Superior temporal gyrus (tissue), 1 donor: ENCODE measurements around the gene MYO18B.

Source experiments
- DNase-seq: peaks from one replicate; pipeline ENCODE4 v3.0.0-alpha.2; 2016; ENCODE audit errors: extremely low spot score

The MYO18B gene

DNA sequence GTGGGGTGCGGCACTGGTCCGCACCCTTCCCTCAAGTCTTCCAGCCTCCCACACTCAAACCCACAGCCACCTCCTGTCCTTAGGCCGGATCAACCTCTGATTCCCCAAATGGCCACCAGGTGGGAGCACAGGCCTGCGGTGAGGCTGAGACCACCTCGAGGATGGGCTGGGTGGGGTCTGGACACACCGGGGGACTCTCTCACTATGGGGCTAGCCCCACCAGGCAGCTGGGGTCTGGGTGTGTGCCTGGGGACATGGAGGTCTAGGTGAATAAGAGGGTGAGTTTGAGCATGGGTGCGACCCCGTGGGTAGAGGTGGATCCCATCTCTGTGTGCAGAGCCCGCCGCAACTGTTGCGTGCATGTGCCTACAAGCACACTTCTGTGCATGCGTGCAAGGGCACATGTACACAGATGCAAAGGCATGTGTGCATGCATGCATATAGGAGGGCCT is 32.6 kb downstream of the MYO18B start:
- no peak for DNase-seq

DNA sequence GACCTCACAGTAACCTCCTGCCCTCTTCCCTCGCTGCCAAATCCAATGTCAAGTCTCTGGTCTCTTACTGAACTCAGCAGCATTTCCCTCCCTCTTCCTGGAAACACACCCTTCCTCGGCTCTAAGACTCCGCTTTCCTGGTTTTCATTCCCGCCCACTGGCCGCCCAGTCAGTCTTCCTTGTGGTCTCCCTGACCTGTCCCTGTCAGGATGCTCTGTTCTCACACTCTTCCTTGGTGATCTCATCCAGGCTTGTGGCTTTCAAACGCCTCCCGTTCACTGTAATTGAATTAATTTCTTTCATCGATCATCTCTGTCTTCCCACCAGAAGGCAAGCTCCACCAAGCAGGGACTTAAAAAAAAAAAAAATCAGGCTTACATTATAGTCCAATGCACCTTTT is 33.5 kb downstream of the MYO18B start:
- DNase-seq, result no peak

DNA sequence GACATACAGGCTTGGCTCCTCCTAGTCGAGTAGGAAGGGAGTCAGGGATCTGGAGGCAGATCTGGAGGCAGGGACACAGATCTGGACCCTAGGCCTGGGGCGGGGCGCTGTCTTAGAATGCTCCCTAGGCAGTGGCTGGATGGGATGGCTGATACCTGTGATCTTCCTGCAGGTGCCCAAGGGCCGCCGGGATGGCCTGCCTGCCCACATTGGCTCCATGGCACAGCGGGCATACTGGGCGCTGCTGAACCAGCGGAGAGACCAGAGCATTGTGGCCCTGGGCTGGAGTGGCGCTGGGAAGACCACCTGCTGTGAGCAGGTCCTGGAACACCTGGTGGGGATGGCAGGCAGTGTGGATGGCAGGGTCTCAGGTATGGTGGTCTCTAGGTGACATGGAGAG is 35.4 kb downstream of the MYO18B start:
- DNase-seq, result no peak

DNA sequence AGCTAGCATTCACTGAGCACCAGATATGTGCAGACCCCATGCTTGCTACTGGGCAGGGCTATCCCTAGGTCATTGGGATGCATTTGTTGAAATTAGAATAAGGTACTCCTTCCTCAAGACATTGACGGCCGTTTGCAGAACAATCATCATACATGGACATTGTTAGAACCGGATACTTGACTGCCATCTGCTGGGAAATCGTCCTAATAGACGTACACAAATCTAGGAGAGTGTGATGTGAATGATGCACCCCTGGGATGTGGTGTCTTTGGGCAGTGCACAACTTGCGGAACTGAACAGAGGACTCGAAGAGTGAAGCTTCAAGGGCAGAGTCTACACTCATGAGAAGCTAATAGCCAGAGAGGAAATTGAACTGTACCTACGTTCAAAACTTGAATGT is 35.9 kb downstream of the MYO18B start:
- peak; percentile 63 for DNase-seq

DNA sequence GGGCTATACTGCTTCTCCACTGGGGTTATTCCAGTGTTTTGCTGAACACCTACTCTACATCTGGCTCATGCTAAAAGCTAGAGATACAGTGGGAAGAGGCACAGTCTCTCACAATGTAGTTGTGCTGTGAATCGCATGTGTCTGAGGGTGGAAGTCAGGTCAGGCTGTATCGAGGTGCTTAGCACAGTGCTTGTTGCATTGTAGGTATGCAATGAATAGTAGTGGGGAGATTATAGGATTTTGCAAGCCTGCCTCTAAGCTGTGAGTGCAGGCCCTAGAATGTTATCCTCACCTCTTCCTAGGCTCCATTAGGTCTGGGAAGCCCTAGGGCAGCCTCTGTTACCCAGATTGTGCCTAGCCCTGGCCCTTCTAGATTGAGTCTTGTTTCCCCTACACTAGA is 37.4 kb downstream of the MYO18B start:
- DNase-seq, result no peak

DNA sequence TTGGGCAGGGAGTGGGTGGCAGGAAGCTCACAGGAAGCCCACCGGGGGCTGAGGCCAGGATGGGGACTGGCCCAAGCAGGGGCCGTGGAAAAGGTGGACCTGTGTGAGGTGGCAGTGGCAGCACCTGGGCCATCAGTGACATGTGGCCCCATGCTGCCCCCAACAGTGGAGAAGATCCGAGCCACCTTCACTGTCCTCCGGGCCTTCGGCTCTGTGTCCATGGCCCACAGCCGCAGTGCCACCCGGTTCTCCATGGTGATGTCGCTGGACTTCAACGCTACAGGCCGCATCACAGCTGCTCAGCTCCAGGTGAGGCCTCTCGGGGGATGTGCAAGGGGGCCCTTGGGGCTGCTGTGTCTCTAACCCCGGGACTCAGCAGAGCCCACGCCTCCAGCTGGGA is 37.9 kb downstream of the MYO18B start:
- no peak for DNase-seq

DNA sequence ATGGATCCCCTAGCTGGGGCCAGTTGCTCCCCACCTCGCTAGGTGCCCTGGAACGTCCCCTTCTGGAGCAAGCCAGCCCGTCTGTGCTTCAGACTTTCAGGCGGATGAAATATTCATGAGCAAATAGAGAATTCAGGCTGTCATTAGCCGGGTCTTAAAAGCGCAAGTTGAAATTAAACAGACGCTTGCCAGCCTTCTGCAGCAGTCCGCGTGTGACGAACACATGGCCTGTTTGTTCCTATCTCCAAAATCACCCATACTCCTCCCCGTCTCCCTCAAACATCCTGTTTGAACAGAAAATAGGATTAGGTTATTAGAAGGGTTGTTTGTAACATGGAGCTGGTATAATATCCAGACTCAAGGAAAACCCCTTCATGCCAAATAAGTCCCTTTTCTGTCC is 38.7 kb downstream of the MYO18B start:
- DNase-seq, result no peak

DNA sequence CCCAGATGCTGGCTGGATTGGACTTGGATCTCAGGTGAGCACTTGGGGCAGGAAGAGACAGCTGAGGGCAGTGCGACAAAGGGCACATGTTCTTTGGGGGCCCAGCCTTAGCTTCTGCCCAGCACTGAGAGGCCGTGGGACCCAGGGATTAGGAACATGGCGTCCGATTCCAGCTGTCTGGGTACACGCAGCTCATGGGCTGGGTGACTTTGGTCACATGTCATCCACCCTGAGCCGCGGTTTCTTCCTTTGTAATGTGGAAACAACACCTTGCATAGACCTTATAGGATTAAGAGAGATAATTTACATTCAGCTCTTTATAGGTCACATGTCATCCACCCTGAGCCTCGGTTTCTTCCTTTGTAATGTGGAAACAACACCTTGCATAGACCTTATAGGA is 39.8 kb downstream of the MYO18B start:
- DNase-seq, result no peak

DNA sequence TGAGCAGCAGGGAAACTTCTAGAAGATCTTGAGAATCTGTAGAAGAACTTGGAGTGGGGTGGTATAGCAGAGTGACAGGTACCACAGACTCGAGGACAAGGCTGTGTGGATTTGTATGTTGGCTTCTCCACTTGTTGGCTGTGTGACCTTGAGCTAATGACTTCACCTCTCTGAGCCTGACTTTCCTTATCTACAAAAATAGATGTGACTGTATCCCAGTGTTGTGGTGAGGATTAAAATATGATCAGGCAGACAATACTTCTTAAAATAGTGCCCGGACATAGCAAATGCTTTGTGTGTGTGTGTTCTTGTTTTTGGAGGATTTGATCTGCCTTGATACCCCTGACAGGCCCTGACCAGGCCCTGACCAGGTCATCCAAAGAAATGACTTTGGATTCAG is 40.8 kb downstream of the MYO18B start:
- DNase-seq, result no peak

DNA sequence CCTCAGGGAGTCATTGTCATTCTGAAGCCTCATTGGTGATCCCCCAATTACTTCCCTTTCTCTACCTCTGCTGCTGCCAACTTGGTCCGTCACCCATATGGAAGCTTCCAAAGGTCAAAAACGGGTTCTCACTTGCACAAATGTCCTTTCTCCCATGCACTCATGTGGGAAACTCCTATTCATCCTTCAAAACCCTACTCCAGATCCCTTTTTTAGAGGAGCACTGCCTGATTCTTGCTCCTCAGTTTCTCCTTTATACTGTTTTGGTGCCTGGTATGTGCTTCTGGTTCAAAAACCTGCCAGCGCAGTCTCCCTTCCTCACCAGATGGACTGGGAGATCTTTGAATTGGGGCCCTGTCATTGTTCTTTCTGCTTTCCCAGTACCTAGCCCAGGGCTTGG is 41.9 kb downstream of the MYO18B start:
- no peak for DNase-seq

DNA sequence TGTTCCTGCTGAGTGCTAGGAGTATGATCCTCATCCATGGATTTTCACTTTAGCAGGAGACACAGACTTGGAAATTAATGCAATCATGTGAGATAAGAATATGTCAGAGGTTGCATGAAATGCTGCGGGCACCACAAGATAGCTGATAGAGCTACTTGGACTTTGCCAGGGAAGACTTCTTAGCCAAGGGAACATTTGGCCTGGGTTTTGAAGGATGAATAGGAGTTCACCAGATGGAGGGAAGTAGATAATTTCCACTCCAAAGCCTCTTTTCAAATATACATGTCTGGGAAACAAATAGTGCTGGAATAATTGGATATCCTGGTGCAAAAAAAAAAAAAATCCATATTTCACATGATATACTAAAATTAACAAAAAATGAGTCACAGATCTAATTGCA is 44.2 kb downstream of the MYO18B start:
- no peak for DNase-seq

DNA sequence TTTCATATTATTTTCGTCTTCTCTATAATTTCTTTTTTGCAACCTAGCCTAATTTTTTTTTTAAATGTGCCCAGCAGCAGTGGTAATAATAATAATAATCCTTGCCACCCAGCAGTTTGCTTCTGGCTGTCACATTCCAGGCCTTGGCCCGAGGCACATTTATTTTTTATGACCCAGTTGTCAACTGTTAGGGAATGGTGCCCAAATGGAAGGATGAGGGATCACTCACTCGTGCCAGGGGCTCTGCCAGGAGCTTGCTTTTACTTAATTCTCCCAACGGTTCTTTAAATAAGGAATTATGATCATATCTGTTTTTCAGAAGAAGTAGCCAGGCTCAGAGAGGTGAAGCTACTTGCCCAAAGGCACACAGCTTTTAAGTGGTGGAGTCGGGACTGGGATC is 49.6 kb downstream of the MYO18B start:
- DNase-seq, result no peak

DNA sequence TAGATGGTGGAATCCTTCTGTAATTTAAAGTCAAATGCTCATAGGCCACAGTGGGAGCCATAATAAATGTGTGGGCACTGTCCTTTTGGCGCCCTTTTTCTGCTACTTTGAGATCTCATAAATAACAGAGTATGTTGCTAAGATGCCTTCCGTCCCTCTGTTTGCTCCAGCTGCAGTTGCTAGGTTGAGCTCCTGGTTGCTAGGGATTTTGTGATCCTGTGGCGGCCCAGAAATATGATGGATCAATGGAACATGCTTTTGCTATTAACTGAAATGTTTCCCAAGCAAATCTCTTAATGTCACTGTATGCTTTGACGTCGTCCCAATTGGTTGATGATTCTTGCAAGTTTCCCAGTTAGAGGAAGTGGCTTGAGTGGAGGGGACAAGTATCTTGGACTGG is 53.5 kb downstream of the MYO18B start:
- DNase-seq, result no peak

DNA sequence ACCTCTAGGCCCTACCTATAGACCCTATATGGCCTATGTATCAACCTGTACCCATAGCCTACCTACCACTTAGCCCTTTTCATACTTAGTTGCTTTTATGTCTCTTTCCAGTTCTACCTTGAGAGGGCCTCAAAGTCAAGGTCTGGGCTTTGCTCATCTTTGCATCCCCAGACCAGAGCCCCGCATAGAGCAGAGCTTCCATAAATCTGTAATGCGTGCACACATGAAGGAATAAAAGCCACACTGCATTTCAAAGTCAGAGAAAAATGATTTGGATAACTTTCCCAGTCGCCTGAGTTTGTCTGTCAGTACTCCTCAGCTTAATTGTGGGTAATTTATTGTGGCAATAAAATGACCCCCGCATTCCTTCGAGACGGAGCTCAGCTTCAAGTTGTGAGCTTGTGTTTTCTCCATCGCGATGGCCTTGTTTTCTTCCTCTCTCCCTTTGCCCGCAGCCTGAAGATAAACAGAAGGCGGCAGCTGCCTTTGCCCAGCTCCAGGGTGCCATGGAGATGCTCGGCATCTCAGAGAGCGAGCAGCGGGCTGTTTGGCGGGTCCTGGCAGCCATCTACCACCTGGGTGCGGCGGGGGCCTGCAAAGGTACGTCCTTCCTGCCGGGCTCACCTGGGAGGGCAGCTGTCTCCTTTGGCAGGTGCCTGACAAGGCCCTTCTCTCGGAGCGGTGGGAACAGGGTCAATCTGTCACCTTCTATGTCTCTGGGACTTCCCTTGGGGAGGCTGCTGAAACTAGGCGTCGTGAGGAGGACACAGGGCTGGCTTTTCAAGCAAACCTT is 55.7 kb downstream of the MYO18B start:
- no peak for DNase-seq

DNA sequence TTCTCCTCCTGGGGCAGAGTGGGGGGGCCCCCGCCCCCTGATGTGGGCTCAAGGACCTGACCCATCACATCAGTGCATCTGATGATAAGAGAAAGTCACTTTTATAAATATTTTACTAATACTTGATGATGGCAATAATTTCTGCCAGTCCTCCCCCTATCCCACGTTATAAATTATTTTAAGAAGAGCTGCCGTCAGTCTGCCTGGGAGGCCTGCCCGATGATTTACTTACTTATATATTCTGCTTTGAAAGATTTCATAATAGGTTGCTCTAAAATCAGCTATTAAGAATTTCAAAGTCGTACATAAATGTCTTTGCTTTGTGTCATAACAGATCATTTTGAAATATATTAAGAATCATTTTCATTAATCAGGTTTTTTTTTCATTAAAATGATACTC is 58.8 kb downstream of the MYO18B start:
- DNase-seq, result no peak

DNA sequence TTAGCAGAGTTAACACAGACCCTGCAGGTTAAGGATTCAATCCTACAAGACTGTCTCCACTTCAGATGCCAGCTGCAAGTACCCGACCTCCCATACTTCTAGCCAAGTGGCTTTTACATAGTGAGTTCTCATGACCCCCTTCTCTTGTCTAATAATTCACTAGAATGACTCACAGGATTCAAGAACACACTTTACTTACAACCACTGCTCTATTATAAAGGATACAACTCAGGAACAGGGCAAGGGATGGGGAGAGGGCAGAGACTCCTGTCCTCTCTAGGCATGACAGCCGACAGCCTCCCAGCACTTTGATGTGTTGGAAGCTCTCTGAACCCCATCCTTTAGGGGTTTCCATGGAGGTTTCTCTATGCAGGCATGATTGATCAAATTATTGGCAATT is 60.0 kb downstream of the MYO18B start:
- no peak for DNase-seq

DNA sequence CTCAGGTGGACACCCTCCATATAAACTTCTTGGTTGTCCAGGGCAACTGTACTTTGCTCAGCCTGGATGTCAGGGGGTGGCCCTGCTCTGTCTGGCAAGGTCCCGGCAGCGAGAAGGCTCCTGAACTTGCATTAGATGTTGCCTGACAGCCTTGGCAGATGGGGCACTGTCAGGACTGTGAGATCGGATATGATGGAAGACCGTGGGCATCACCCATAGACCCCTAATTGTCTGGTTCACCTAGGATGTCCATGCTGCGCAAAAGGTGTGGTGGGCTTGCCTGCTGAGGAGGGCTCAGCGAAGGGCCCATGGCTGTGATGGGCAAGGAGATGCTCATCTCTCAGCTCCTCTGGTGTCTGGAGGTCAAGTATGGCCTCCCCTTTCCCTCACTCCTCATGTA is 62.7 kb downstream of the MYO18B start:
- DNase-seq, result no peak

DNA sequence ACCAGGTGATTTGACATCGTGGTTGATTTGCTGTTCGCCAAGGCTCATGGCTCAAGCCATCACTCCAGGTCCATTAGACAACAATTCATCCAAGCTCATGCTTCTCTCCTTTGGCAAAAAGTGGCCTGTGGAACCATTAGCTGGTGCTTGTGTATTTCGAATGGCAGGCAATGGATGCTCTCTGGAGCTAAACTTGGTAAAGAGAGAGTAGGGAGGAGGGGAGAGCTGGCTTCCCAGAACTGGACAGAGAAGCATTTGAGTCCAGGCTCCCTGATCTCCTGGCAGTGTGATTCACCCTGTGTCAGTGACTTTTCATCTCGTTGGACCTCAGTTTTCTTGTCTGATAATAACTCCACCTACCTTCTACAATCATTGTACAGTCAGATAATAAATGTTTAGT is 64.6 kb downstream of the MYO18B start:
- DNase-seq, result no peak

DNA sequence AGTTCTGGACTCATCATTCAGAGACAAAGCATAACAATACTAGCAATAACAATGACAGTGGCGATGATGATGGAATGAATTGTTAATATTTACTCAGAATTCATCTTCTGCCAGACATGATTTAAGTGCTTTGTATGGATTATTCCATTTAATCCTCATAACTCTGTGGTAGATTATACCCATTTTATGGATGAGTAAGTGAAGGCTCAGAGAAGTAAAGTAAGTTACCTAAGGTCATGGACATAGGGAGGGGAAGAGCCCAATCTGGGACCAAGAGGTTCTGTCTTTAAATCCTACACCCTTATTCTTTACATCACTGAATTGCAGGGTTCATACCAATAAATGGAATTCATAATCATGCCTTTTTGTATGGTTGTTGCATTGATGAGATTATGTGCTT is 72.7 kb downstream of the MYO18B start:
- no peak for DNase-seq

DNA sequence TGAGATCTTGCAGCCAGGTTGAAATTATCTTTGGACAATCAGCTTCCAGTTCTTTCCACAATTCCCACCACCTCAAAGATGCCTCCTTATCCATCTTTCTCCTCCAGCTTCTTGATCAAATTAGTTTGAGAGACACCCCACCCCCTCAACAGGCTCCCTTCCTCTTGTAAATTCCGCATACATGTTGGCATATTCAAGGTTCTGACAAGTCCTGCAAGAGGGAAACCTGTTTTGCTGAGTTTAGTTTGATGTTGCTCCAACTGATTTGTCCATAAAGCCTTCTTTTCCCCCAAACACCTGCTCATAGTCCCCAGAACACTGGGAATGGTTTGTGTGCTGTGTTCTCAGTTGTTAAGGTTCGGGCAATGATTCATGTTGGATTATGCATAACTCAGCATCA is 73.6 kb downstream of the MYO18B start:
- DNase-seq, result no peak

DNA sequence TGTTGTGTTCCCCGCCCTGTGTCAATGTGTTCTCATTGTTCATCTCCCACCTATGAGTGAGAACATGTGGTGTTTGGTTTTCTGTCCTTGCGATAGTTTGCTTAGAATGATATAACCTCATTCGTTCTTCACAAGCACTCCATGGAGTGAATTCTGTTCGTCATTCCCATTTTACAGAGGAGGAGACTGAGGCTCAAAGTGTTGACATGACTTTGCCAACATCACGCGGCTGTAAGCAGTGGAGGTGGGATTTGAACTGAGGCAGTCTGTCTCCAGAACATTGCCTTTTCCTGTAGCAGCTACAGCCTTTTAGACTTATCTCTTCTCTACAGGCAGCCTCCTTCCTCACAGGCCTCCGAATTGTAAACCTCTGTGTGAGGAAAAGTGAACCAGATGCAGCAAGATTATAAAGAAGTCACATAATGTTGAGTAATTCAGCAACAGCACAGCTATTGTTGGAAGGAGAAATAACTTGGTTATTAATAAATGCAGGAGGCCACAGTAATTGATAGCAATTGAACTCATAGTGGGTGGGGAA is 74.6 kb downstream of the MYO18B start:
- DNase-seq, result no peak

DNA sequence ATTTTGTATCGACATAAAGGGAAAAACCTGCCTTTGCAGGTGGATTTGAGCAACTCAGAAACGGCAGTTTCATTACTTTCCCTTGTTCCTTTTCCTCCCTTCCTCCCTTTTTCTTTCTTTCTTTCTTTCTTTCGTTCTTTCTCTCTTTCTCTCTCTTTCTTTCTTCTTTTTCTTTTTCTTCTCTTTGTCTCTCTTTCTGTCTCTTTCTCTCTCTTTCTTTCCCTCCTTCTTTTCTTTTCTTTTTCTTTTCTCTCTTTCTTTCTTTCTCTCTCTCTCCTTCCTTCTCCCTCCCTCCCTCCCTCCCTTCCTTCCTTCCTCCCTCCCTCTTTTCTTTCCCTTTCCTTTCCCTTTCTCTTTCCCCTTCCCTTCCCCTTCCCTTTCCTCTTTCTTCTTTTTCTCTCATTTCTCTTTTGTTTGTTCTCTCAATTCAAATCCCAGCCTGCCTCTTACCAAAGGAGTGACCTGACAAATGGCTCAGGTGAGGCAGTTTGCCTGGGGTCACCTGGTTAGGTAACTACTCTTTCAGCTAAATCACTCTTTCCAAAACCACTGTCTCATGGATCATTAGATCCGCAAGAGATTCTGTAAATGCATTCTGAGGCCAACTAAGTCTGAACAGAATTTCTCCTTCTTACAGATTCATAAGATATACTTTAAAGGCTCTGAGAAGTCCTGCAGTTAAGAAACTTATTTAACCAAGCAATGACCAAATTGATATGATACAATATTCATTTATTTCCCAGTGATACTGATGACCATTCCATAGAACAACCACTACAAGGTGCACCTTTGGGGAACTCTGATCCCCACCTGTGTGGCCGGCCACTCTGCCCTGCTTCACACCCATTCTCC is 75.3 kb downstream of the MYO18B start:
- DNase-seq, result no peak

DNA sequence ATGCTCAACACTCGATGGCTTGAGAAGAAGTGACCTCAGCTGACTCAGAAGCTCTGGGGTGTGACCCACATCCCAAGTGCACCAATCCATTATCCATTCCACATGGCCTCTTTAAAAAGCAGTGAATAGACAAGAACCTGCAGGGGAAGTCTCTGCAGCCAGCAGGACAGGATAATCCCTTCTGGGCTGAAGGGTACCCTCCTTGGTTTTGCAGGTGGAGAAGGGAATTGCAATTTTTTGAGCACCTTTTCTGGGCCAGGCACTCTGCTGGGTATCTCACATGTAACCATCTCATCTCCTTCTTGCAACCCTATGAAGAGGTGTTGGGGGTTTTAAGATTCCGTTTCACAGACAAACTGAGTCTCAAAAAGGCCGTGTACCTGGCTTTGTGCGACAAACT is 76.6 kb downstream of the MYO18B start:
- DNase-seq, result no peak
